ENCODE measurements around the gene GPC6.

- TF ChIP-seq CTCF (IDR thresholded peaks at IDR 0.05) (no peak), POLR2AphosphoS5 (IDR thresholded peaks at IDR 0.05) (no peak), POLR2A (IDR thresholded peaks at IDR 0.05) (no peak), EP300 (IDR thresholded peaks at IDR 0.05) (no peak)
Observed at GRCh38 chr13:93996481-93996880, 769.9 kb downstream of the GPC6 start.

Measured in suprapubic skin (tissue), 4 donors.